Thyroid gland (tissue), 4 donors: ENCODE measurements around the gene CSMD2.

Experiments
- POLR2A ChIP-seq, 2 donors: fragments of 450-650 bp; IDR thresholded peaks; one replicate each; pipeline ENCODE4 v1.6.1; 2017; ENCODE audit warnings: antibody characterized with exemption in 2 of 2, mild to moderate bottlenecking in 2 of 2, moderate library complexity in 1 of 2
- TF ChIP-seq, protein P1 (sequence below), 6 experiments: fragments of 200-600 bp in 3 of 6; fragments of 450-650 bp in 3 of 6; sonication (generic) in 3 of 6; IDR thresholded peaks; one replicate each; pipeline ENCODE4 v1.5.1; 2016 to 2019; ENCODE audit warnings: antibody characterized with exemption in 6 of 6, mild to moderate bottlenecking in 2 of 6, inconsistent platforms in 1 of 6, moderate library complexity in 1 of 6

DNA sequence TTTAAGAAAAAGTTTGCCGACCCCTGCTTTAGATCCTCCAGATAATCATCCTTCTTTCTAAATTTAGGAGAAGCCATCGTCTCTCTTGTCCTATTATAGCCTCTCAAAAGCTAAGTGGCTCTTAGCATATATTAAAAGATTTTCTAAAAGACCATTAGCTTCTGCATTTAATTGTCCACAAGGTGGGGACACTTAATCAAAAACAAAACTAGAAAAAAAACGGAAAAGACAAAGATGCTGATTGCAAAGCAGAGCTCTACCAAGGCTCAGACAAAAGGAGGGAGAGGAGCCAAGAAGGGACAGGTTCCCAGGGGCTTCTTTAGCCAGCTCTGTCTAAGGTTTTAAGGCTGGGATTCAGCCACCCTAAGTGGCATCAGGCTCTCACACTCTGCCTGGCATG is 429.4 kb downstream of the CSMD2 start:
- TF ChIP-seq, protein P1, sequence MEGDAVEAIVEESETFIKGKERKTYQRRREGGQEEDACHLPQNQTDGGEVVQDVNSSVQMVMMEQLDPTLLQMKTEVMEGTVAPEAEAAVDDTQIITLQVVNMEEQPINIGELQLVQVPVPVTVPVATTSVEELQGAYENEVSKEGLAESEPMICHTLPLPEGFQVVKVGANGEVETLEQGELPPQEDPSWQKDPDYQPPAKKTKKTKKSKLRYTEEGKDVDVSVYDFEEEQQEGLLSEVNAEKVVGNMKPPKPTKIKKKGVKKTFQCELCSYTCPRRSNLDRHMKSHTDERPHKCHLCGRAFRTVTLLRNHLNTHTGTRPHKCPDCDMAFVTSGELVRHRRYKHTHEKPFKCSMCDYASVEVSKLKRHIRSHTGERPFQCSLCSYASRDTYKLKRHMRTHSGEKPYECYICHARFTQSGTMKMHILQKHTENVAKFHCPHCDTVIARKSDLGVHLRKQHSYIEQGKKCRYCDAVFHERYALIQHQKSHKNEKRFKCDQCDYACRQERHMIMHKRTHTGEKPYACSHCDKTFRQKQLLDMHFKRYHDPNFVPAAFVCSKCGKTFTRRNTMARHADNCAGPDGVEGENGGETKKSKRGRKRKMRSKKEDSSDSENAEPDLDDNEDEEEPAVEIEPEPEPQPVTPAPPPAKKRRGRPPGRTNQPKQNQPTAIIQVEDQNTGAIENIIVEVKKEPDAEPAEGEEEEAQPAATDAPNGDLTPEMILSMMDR (IDR thresholded peaks at IDR 0.05) = peak in 1 of 6 experiments; percentile 25
- no peak for TF ChIP-seq POLR2A (IDR thresholded peaks at IDR 0.05)
